SK-N-SH treated with all-trans-retinoic acid at 6 μM for 48 hours (cell line): ENCODE measurements around the gene OCIAD2.
"Not testable (repeated sequence)": the region's sequence is repeated elsewhere in the genome, so short reads cannot be mapped to it uniquely, and the experiment has no call there.

Experiments
- ATAC-seq: fragments of 200-7000 bp; cut with Tn5 transposase; 3 replicates; pipeline ENCODE4 v1.9.1; 2020; ENCODE audit warnings: mild to moderate bottlenecking, moderate library complexity
- ARNTL ChIP-seq: fragments of 450-650 bp; formaldehyde crosslinking; IDR thresholded peaks from 2 replicates; pipeline ENCODE4 v1.5.0; 2020; ENCODE audit warnings: low read depth, mild to moderate bottlenecking, moderate library complexity, borderline replicate concordance
- BACH2 ChIP-seq: fragments of 250-450 bp; sonication (Bioruptor Pico); IDR thresholded peaks from 2 replicates; pipeline ENCODE4 v1.9.0; 2021; ENCODE audit warnings: mild to moderate bottlenecking, borderline replicate concordance
- CREB5 ChIP-seq: fragments of 250-450 bp; sonication (Bioruptor Pico); IDR thresholded peaks from 2 replicates; pipeline ENCODE4 v1.5.1; 2020; ENCODE audit warnings: low read depth, mild to moderate bottlenecking, moderate library complexity
- CSDC2 ChIP-seq: fragments of 250-450 bp; sonication (Bioruptor Pico); IDR thresholded peaks from 2 replicates; pipeline ENCODE4 v1.5.0; 2020; ENCODE audit warnings: mild to moderate bottlenecking, moderate library complexity
- CSRNP3 ChIP-seq: fragments of 250-450 bp; sonication (Bioruptor Pico); IDR thresholded peaks from 2 replicates; pipeline ENCODE4 v1.5.1; 2021; ENCODE audit warnings: mild to moderate bottlenecking, moderate library complexity
- ESRRG ChIP-seq: fragments of 250-450 bp; sonication (Bioruptor Pico); IDR thresholded peaks from 2 replicates; pipeline ENCODE4 v1.6.1; 2021; ENCODE audit warnings: mild to moderate bottlenecking
- GLIS3 ChIP-seq: fragments of 250-450 bp; sonication (Bioruptor Pico); IDR thresholded peaks from 2 replicates; pipeline ENCODE4 v1.5.0; 2020; ENCODE audit warnings: mild to moderate bottlenecking, moderate library complexity
- ISL1 ChIP-seq: fragments of 250-450 bp; sonication (Bioruptor Pico); IDR thresholded peaks from 2 replicates; pipeline ENCODE4 v2.1.2; 2022; ENCODE audit warnings: mild to moderate bottlenecking, moderate library complexity
- OSR1 ChIP-seq: fragments of 250-450 bp; sonication (Bioruptor Pico); IDR thresholded peaks from 2 replicates; pipeline ENCODE4 v1.8.0; 2022; ENCODE audit warnings: moderate library complexity, mild to moderate bottlenecking, inconsistent platforms
- PATZ1 ChIP-seq: fragments of 250-450 bp; sonication (Bioruptor Pico); IDR thresholded peaks from 2 replicates; pipeline ENCODE4 v1.8.0; 2020; ENCODE audit warnings: mild to moderate bottlenecking, moderate library complexity, borderline replicate concordance
- POU6F1 ChIP-seq: fragments of 250-450 bp; sonication (Bioruptor Pico); IDR thresholded peaks from 2 replicates; pipeline ENCODE4 v1.8.0; 2021; ENCODE audit warnings: low read depth, mild to moderate bottlenecking, moderate library complexity, borderline replicate concordance
- PPARA ChIP-seq: fragments of 250-450 bp; sonication (Bioruptor Pico); IDR thresholded peaks from 2 replicates; pipeline ENCODE4 v1.5.0; 2020; ENCODE audit warnings: mild to moderate bottlenecking, borderline replicate concordance
- RARB ChIP-seq: fragments of 250-450 bp; sonication (Bioruptor Pico); IDR thresholded peaks from 2 replicates; pipeline ENCODE4 v1.8.0; 2021; ENCODE audit warnings: mild to moderate bottlenecking, moderate library complexity
- TCF4 ChIP-seq: fragments of 250-450 bp; sonication (Bioruptor Pico); IDR thresholded peaks from 2 replicates; pipeline ENCODE4 v1.8.0; 2021; ENCODE audit warnings: mild to moderate bottlenecking, moderate library complexity, borderline replicate concordance
- TOX ChIP-seq: fragments of 250-450 bp; sonication (Bioruptor Pico); IDR thresholded peaks from 2 replicates; pipeline ENCODE4 v1.8.0; 2021; ENCODE audit warnings: mild to moderate bottlenecking, moderate library complexity, borderline replicate concordance
- TSHZ2 ChIP-seq: fragments of 250-450 bp; sonication (Bioruptor Pico); IDR thresholded peaks from 2 replicates; pipeline ENCODE4 v1.5.0; 2020; ENCODE audit warnings: mild to moderate bottlenecking, moderate library complexity
- ZC3H10 ChIP-seq: fragments of 250-450 bp; sonication (Bioruptor Pico); IDR thresholded peaks from 2 replicates; pipeline ENCODE4 v1.5.1; 2021; ENCODE audit warnings: mild to moderate bottlenecking, moderate library complexity
- ZFP3 ChIP-seq: fragments of 250-450 bp; sonication (Bioruptor Pico); IDR thresholded peaks from 2 replicates; pipeline ENCODE4 v1.5.0; 2020; ENCODE audit warnings: mild to moderate bottlenecking, moderate library complexity
- ZFP30 ChIP-seq: fragments of 450-650 bp; formaldehyde crosslinking; IDR thresholded peaks from 2 replicates; pipeline ENCODE4 v1.5.0; 2022; ENCODE audit warnings: mild to moderate bottlenecking, moderate library complexity
- ZNF565 ChIP-seq: fragments of 450-650 bp; formaldehyde crosslinking; conservative IDR thresholded peaks from 2 replicates; pipeline ENCODE4 v1.5.0; 2020; ENCODE audit warnings: low read depth, mild to moderate bottlenecking, moderate library complexity
- ZNF70 ChIP-seq: fragments of 450-650 bp; formaldehyde crosslinking; IDR thresholded peaks from 2 replicates; pipeline ENCODE4 v1.5.0; 2020; ENCODE audit warnings: mild to moderate bottlenecking, moderate library complexity
- ZNF8 ChIP-seq: fragments of 450-650 bp; formaldehyde crosslinking; IDR thresholded peaks from 2 replicates; pipeline ENCODE4 v1.5.0; 2020; ENCODE audit warnings: mild to moderate bottlenecking, moderate library complexity

OCIAD2 gene

GRCh38 chr4:48930654-48931053, 24.1 kb upstream of the OCIAD2 start:
- ATAC-seq = no peak
- no peak for TF ChIP-seq RARB (CRISPR knock-in tag)
- no peak for TF ChIP-seq ZFP3
- TF ChIP-seq TCF4 = no peak
- no peak for TF ChIP-seq BACH2 (CRISPR knock-in tag)
- TF ChIP-seq CREB5 (CRISPR knock-in tag) = no peak
- no peak for TF ChIP-seq ARNTL (CRISPR knock-in tag)

- no peak for ATAC-seq
- no peak for TF ChIP-seq GLIS3 (CRISPR knock-in tag)
- TF ChIP-seq ESRRG (CRISPR knock-in tag) = no peak
- TF ChIP-seq CSRNP3 = no peak
Observed at GRCh38 chr4:48924416-48924815, 17.8 kb upstream of the OCIAD2 start.

GRCh38 chr4:48923065-48923464, 16.5 kb upstream of the OCIAD2 start:
- ATAC-seq = not testable (repeated sequence)

GRCh38 chr4:48914311-48914710, 7.7 kb upstream of the OCIAD2 start:
- no peak for TF ChIP-seq ZNF8 (CRISPR knock-in tag)
- no peak for TF ChIP-seq CREB5 (CRISPR knock-in tag)
- TF ChIP-seq ISL1 (CRISPR knock-in tag) = no peak
- TF ChIP-seq PPARA = no peak
- TF ChIP-seq TOX = no peak
- no peak for TF ChIP-seq ZC3H10 (CRISPR knock-in tag)
- no peak for TF ChIP-seq ARNTL (CRISPR knock-in tag)
- no peak for TF ChIP-seq ESRRG (CRISPR knock-in tag)
- TF ChIP-seq PATZ1 = no peak
- no peak for TF ChIP-seq ZFP30
- no peak for TF ChIP-seq RARB (CRISPR knock-in tag)
- no peak for TF ChIP-seq POU6F1 (CRISPR knock-in tag)
- no peak for TF ChIP-seq TSHZ2
- no peak for TF ChIP-seq GLIS3 (CRISPR knock-in tag)
- TF ChIP-seq CSDC2 = no peak
- no peak for TF ChIP-seq ZNF565 (CRISPR knock-in tag)
- no peak for TF ChIP-seq CSRNP3
- TF ChIP-seq ZNF70 (CRISPR knock-in tag) = no peak
- TF ChIP-seq BACH2 (CRISPR knock-in tag) = no peak
- TF ChIP-seq OSR1 = no peak
- no peak for ATAC-seq
